ES-I3 (cell line): ENCODE measurements around the gene TBC1D8.

Experiments
- H3K36me3 ChIP-seq: 2 replicates; pipeline ENCODE4 v1.6.1; 2013; ENCODE audit warnings: mild to moderate bottlenecking, low read length, control low read depth, moderate library complexity; ENCODE audit not compliant: insufficient read depth
- H3K4me1 ChIP-seq: 2 replicates; pipeline ENCODE4 v1.6.1; 2013; ENCODE audit warnings: mild to moderate bottlenecking, control low read depth, low read length; ENCODE audit not compliant: insufficient read depth
- H3K9ac ChIP-seq: 2 replicates; pipeline ENCODE4 v1.6.1; 2013; ENCODE audit warnings: low read depth, mild to moderate bottlenecking, low read length, moderate library complexity
- H3K9me3 ChIP-seq: 2 replicates; pipeline ENCODE4 v1.6.1; 2013; ENCODE audit warnings: mild to moderate bottlenecking, low read length, moderate library complexity; ENCODE audit not compliant: control insufficient read depth, insufficient read depth

TBC1D8 gene

GRCh38 chr2:100997509-100998234 is 153.5 kb downstream of the TBC1D8 start:
- Histone ChIP-seq H3K9ac (no peak overlapping the region), H3K9me3 (no peaks in the 10 kb centered on the region), H3K4me1 (no peaks in the 10 kb centered on the region), H3K36me3 (peaks cover under 1% of the 10 kb centered on the region; the same call in 1 of the 2 replicates)

GRCh38 chr2:100995309-100996075 is 155.7 kb downstream of the TBC1D8 start:
- H3K9ac ChIP-seq = no peak overlapping the region
- no peaks in the 10 kb centered on the region for H3K36me3 ChIP-seq
- no peaks in the 10 kb centered on the region for H3K4me1 ChIP-seq
- no peaks in the 10 kb centered on the region for H3K9me3 ChIP-seq

- no peaks in the 10 kb centered on the region for H3K9me3 ChIP-seq
- H3K4me1 ChIP-seq = no peaks in the 10 kb centered on the region
- H3K9ac ChIP-seq = no peak overlapping the region
- no peaks in the 10 kb centered on the region for H3K36me3 ChIP-seq
Observed at GRCh38 chr2:100993294-100993693, 157.9 kb downstream of the TBC1D8 start.

GRCh38 chr2:100992262-100992661 is 158.9 kb downstream of the TBC1D8 start:
- no peak overlapping the region for H3K9ac ChIP-seq
- no peaks in the 10 kb centered on the region for H3K9me3 ChIP-seq
- H3K36me3 ChIP-seq = no peaks in the 10 kb centered on the region

GRCh38 chr2:100991404-100991773 is 159.8 kb downstream of the TBC1D8 start:
- Histone ChIP-seq H3K4me1 (no peaks in the 10 kb centered on the region), H3K36me3 (no peaks in the 10 kb centered on the region), H3K9me3 (no peaks in the 10 kb centered on the region), H3K9ac (no peak overlapping the region)

More at GRCh38 chr2:100992262-100992661, 158.9 kb downstream of the TBC1D8 start:
- H3K4me1 ChIP-seq = no peaks in the 10 kb centered on the region

- no peaks in the 10 kb centered on the region for H3K9me3 ChIP-seq
- H3K9ac ChIP-seq = no peak overlapping the region
- no peaks in the 10 kb centered on the region for H3K36me3 ChIP-seq
- no peaks in the 10 kb centered on the region for H3K4me1 ChIP-seq
Observed at GRCh38 chr2:100990650-100991403, 160.4 kb downstream of the TBC1D8 start.

- no peaks in the 10 kb centered on the region for H3K9me3 ChIP-seq
- no peak overlapping the region for H3K9ac ChIP-seq
- H3K36me3 ChIP-seq = no peaks in the 10 kb centered on the region
- no peaks in the 10 kb centered on the region for H3K4me1 ChIP-seq
Observed at GRCh38 chr2:100990166-100990565, 161.0 kb downstream of the TBC1D8 start.

GRCh38 chr2:100989666-100990065 is 161.5 kb downstream of the TBC1D8 start:
- Histone ChIP-seq H3K36me3 (no peaks in the 10 kb centered on the region), H3K9ac (no peak overlapping the region), H3K4me1 (no peaks in the 10 kb centered on the region), H3K9me3 (no peaks in the 10 kb centered on the region)

GRCh38 chr2:100988630-100989417 is 162.4 kb downstream of the TBC1D8 start:
- Histone ChIP-seq H3K4me1 (no peaks in the 10 kb centered on the region), H3K9me3 (no peaks in the 10 kb centered on the region), H3K9ac (no peak overlapping the region), H3K36me3 (no peaks in the 10 kb centered on the region)

- H3K36me3 ChIP-seq = no peaks in the 10 kb centered on the region
Observed at GRCh38 chr2:100987974-100988373, 163.2 kb downstream of the TBC1D8 start.

GRCh38 chr2:100987536-100987935 is 163.6 kb downstream of the TBC1D8 start:
- Histone ChIP-seq H3K4me1 (no peaks in the 10 kb centered on the region), H3K36me3 (no peaks in the 10 kb centered on the region), H3K9ac (no peak overlapping the region), H3K9me3 (no peaks in the 10 kb centered on the region)

More at GRCh38 chr2:100987974-100988373, 163.2 kb downstream of the TBC1D8 start:
- H3K4me1 ChIP-seq = no peaks in the 10 kb centered on the region
- no peak overlapping the region for H3K9ac ChIP-seq
- no peaks in the 10 kb centered on the region for H3K9me3 ChIP-seq

GRCh38 chr2:100986157-100986556 is 165.0 kb downstream of the TBC1D8 start:
- Histone ChIP-seq H3K4me1 (peaks cover 7% of the 10 kb centered on the region; the same call in 1 of the 2 replicates), H3K9ac (no peak overlapping the region), H3K36me3 (no peaks in the 10 kb centered on the region), H3K9me3 (no peaks in the 10 kb centered on the region)

GRCh38 chr2:100984892-100985307 is 166.3 kb downstream of the TBC1D8 start:
- Histone ChIP-seq H3K9me3 (no peaks in the 10 kb centered on the region), H3K9ac (no peak overlapping the region), H3K4me1 (peaks cover 13% of the 10 kb centered on the region; the same call in 1 of the 2 replicates)

More at GRCh38 chr2:100984892-100985307, 166.3 kb downstream of the TBC1D8 start:
- no peaks in the 10 kb centered on the region for H3K36me3 ChIP-seq
